ENCODE data around the gene PDX1. TPM values are rescaled to one million over a fixed set of nuclear protein-coding genes. Genes with fewer than 3 reads are reported as not detected.

Gene PDX1
- polyA plus RNA-seq, 1 of the 3 experiments (the other 2 are of a cell fraction) = not detected

GRCh38 chr13:27929868-27930267 lies 10.1 kb downstream of the PDX1 start:
- CTCF ChIA-PET = interaction anchor here (1.0 to 1.7 kb wide), 3 partner anchors 11 to 61 kb away, joined by 3 to 5 read pairs (median 4); no protein-coding TSS in a partner anchor
- no peak for DNase-seq
- Histone ChIP-seq H3K9ac (no peak overlapping the region), H3K9me3 (no peaks in the 10 kb centered on the region), H3K36me3 (replicated peaks in 1 of 2; ENCODE audit: control insufficient read depth in 1 of 2, insufficient read depth in 2 of 2, low read length in 1 of 2) (no peaks in the 10 kb centered on the region), H3F3A (replicated peaks; ENCODE audit: insufficient read depth) (no peaks in the 10 kb centered on the region), H3K79me2 (ENCODE audit: insufficient read depth) (no peaks in the 10 kb centered on the region), H3K27me3 (ENCODE audit: insufficient read depth) (peaks cover 64% of the 10 kb centered on the region), H3K4me2 (no peak overlapping the region), H3K4me1 (ENCODE audit: control insufficient read depth in 1 of 2, insufficient read depth in 2 of 2, low read depth in 1 of 2, low read length in 1 of 2) (no peaks in the 10 kb centered on the region), H3K4me3 (ENCODE audit: low read depth in 2 of 2, low read length in 1 of 2) (no peak overlapping the region), H3K27ac (ENCODE audit: low read depth in 2 of 2, low read length in 1 of 2) (no peak overlapping the region), H4K20me1 (ENCODE audit: insufficient read depth) (no peaks in the 10 kb centered on the region), H2AFZ (ENCODE audit: low read depth) (no peak overlapping the region), H3K9me2 (no peaks in the 10 kb centered on the region)
- no peak for TF ChIP-seq ELF1 (IDR thresholded peaks at IDR 0.05)
- TF ChIP-seq GABPA (IDR thresholded peaks at IDR 0.05; ENCODE audit: low read depth) = no peak
- no peak for TF ChIP-seq POLR2AphosphoS5 (IDR thresholded peaks at IDR 0.05; ENCODE audit: low read depth, low read length)
- no peak for TF ChIP-seq FOXM1 (IDR thresholded peaks at IDR 0.05; ENCODE audit: low read depth)
- no peak for TF ChIP-seq NRF1 (IDR thresholded peaks at IDR 0.05; ENCODE audit: low read depth, low read length)
- TF ChIP-seq YY1 (IDR thresholded peaks at IDR 0.05; ENCODE audit: low read depth) = no peak
- no peak for TF ChIP-seq TEAD4 (IDR thresholded peaks at IDR 0.05; ENCODE audit: borderline replicate concordance, insufficient read depth)
- TF ChIP-seq FOSL2 (IDR thresholded peaks at IDR 0.05; ENCODE audit: borderline replicate concordance, low read depth) = no peak
- no peak for TF ChIP-seq EP300 (IDR thresholded peaks at IDR 0.05; ENCODE audit: borderline replicate concordance in 1 of 2, low read depth in 1 of 2, low read length in 1 of 2)
- TF ChIP-seq, protein P1, sequence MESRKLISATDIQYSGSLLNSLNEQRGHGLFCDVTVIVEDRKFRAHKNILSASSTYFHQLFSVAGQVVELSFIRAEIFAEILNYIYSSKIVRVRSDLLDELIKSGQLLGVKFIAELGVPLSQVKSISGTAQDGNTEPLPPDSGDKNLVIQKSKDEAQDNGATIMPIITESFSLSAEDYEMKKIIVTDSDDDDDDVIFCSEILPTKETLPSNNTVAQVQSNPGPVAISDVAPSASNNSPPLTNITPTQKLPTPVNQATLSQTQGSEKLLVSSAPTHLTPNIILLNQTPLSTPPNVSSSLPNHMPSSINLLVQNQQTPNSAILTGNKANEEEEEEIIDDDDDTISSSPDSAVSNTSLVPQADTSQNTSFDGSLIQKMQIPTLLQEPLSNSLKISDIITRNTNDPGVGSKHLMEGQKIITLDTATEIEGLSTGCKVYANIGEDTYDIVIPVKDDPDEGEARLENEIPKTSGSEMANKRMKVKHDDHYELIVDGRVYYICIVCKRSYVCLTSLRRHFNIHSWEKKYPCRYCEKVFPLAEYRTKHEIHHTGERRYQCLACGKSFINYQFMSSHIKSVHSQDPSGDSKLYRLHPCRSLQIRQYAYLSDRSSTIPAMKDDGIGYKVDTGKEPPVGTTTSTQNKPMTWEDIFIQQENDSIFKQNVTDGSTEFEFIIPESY (IDR thresholded peaks at IDR 0.05; ENCODE audit: borderline replicate concordance, low read depth) = no peak
- TF ChIP-seq SIN3A (IDR thresholded peaks at IDR 0.05; ENCODE audit: borderline replicate concordance, low read depth, low read length) = no peak
- TF ChIP-seq SMC3 (IDR thresholded peaks at IDR 0.05; ENCODE audit: low read depth, low read length) = no peak
- no peak for TF ChIP-seq JUND (IDR thresholded peaks at IDR 0.05)
- TF ChIP-seq NFIC (IDR thresholded peaks at IDR 0.05; ENCODE audit: borderline replicate concordance) = no peak
- no peak for TF ChIP-seq MAX (IDR thresholded peaks at IDR 0.05; ENCODE audit: low read depth)
- POLR2A ChIA-PET = no interaction called here

DNA sequence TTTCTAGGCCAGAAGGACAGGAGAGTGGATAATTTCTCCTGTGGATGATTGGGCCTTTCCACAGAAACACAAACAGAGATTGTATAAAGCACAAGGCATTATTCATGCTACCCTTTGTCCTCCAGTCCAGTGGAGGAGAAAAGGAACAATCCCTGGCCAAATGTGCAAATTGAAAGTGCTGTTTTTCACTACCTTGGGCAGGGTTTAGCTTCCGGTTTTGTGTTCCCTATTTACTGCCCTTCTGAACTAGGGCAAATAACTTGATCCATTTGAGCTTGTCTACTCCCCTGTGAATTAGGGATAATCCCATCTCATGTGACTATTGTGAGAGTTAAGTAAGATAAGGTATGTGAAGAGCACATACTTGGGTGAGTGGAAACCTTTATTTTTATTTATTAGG lies 13.3 kb downstream of the PDX1 start:
- POLR2A ChIA-PET = no interaction called here

More for the DNA sequence above, 13.3 kb downstream of the PDX1 start:
- Histone ChIP-seq H3F3A (replicated peaks; ENCODE audit: insufficient read depth) (no peaks in the 10 kb centered on the region), H2AFZ (ENCODE audit: low read depth) (no peak overlapping the region), H3K9ac (no peak overlapping the region), H3K27ac (ENCODE audit: low read depth in 2 of 2, low read length in 1 of 2) (no peak overlapping the region), H3K36me3 (replicated peaks in 1 of 2; ENCODE audit: control insufficient read depth in 1 of 2, insufficient read depth in 2 of 2, low read length in 1 of 2) (no peaks in the 10 kb centered on the region), H3K4me2 (no peak overlapping the region), H3K4me1 (ENCODE audit: control insufficient read depth in 1 of 2, insufficient read depth in 2 of 2, low read depth in 1 of 2, low read length in 1 of 2) (no peaks in the 10 kb centered on the region), H3K79me2 (ENCODE audit: insufficient read depth) (no peaks in the 10 kb centered on the region), H3K9me3 (no peaks in the 10 kb centered on the region), H3K27me3 (ENCODE audit: insufficient read depth) (peaks cover 32% of the 10 kb centered on the region), H3K4me3 (ENCODE audit: low read depth in 2 of 2, low read length in 1 of 2) (no peak overlapping the region), H4K20me1 (ENCODE audit: insufficient read depth) (no peaks in the 10 kb centered on the region), H3K9me2 (no peaks in the 10 kb centered on the region)
- TF ChIP-seq RAD21 (IDR thresholded peaks at IDR 0.05; ENCODE audit: low read length) = no peak
- TF ChIP-seq POLR2AphosphoS5 (IDR thresholded peaks at IDR 0.05; ENCODE audit: low read depth, low read length) = no peak
- TF ChIP-seq FOXM1 (IDR thresholded peaks at IDR 0.05; ENCODE audit: low read depth) = no peak
- no peak for TF ChIP-seq NFIC (IDR thresholded peaks at IDR 0.05; ENCODE audit: borderline replicate concordance)
- TF ChIP-seq GATA2 (CRISPR knock-in tag; IDR thresholded peaks at IDR 0.05) = no peak
- CTCF ChIA-PET = interaction anchor here (1.0 to 1.7 kb wide), 3 partner anchors 21 to 103 kb away, joined by 3 to 8 read pairs (median 3); no protein-coding TSS in a partner anchor
- WGBS (ENCODE audit: low lambda C conversion rate) = 6% methylated on average over 1 of the region's 1 CpG
- no peak for DNase-seq
